Measurements from ENCODE around the gene ZNF732.

DNA sequence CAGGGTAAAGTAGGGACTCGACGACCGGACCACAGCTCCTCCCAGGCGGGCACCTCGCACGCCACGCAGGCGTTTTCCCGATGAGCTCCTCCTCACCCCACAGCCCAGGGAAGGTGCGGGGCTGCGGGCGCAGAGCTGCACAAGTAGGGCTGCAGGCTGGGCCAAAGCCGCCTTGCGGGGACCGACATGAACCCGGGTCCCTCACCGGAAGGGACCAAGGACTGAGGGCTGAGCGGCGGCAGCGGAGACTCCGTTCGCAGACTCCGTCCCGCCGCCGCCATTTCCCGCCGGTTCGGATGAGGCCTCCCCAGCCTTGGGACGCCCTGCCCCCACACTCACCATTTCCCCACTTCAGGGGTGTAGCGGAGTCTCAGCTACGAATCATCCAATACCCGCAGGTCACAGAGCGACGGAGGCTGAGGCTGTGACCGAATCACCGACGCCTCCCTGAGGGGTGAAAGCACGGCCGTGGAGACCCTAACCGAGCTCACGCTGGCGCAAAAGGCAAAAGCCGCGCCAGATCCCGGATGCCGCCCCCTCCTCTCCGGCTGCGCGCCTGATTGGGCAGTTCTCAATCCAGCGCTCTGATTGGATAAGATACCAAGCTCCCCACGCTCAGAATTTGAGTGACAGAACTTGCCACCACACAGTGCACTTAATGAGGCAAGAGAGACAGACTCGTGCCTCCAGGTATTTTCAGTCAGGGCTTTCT lies at the start of gene ZNF732:
- TF ChIP-seq, protein P1, sequence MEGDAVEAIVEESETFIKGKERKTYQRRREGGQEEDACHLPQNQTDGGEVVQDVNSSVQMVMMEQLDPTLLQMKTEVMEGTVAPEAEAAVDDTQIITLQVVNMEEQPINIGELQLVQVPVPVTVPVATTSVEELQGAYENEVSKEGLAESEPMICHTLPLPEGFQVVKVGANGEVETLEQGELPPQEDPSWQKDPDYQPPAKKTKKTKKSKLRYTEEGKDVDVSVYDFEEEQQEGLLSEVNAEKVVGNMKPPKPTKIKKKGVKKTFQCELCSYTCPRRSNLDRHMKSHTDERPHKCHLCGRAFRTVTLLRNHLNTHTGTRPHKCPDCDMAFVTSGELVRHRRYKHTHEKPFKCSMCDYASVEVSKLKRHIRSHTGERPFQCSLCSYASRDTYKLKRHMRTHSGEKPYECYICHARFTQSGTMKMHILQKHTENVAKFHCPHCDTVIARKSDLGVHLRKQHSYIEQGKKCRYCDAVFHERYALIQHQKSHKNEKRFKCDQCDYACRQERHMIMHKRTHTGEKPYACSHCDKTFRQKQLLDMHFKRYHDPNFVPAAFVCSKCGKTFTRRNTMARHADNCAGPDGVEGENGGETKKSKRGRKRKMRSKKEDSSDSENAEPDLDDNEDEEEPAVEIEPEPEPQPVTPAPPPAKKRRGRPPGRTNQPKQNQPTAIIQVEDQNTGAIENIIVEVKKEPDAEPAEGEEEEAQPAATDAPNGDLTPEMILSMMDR (IDR thresholded peaks at IDR 0.05) = no peak
- no peak for TF ChIP-seq POLR2A (IDR thresholded peaks at IDR 0.05)
